SH-SY5Y (cell line): ENCODE results near the gene CHN1.

Experiments used
- GATA2 ChIP-seq: IDR thresholded peaks from 2 replicates; pipeline ENCODE4 v1.6.1; 2011; ENCODE audit warnings: mild to moderate bottlenecking, low read depth, low read length
- GATA3 ChIP-seq: IDR thresholded peaks from 2 replicates; pipeline ENCODE4 v1.6.1; 2011; ENCODE audit warnings: low read depth, mild to moderate bottlenecking, low read length, moderate library complexity

- TF ChIP-seq GATA3 (no peak), GATA2 (no peak)
These were observed 193.1 kb downstream of the CHN1 start for GRCh38 chr2:174812037-174812436.
